GM21576 (cell line): ENCODE results near the gene GNA12.
"Not testable (repeated sequence)": the region's sequence is repeated elsewhere in the genome, so short reads cannot be mapped to it uniquely, and the experiment has no call there.

Experiments used
- ATAC-seq: cut with Tn5 transposase; IDR thresholded peaks from one replicate; pipeline ENCODE4 v1.9.1; 2021; ENCODE audit warnings: mild to moderate bottlenecking, moderate library complexity; ENCODE audit not compliant: unreplicated experiment

Gene GNA12

DNA sequence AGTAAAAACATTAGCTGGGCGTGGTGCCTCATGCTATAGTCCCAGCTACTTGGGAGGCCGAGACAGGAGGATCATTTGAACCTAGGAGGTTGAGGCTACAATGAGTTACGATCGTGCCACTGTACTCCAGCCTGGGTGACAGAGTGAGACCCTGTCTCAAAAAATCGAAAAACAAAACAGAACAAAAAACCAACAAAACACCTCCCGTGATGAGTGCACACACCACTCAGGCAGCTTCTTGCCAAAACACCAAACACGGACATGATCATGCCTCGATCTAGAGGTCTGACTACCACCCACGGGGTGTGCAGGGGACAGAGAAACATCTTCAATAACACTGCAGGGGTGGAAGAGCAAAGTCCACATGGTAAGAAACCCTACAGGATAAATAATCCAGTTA lies 111.7 kb downstream of the GNA12 start:
- no peak for ATAC-seq

GRCh38 chr7:2730846-2731770 lies 113.0 kb downstream of the GNA12 start:
- ATAC-seq = no peak

DNA sequence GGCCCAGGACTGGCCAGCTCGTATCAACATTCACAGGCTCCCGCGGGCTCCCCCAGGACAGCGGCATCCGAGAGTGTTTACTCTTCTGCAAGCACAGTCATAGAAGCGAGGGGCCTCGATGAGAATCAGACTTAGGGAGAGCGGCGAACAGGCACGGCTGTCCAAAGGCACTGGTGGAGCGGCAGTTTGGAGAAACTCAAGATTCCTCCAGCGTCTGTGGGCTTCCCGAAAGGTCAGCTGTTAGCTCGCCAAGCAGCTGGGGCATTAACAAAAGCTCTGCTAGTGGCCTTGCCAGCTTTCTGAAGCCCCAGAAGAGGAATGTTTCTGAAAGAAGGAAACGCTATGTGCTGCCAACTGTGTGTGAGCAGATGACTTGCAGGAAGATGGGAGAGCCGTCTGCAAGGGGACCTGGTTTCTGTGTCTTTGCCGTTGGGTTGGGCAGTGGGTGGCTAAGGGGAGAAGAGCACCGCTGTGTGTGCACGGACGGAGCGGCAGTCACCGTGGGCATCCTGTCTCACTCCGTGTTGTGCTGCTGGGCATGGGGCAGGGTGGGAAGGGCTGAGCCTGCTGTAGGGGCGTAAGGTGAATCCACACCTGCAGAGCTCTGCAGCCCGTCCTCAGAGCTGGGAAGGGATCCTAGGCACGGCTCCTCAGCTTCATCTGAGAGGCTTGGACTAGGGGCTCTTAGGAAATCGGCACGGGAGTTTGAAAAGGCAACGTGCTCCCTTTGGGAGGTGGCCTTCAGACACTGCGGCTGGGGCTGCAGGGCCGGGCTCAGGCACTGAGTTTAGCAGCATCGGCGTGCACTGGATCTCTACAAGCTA lies 114.0 kb downstream of the GNA12 start:
- no peak for ATAC-seq

- no peak for ATAC-seq
Measured at GRCh38 chr7:2729031-2729892, 114.8 kb downstream of the GNA12 start.

- ATAC-seq = no peak
Measured at GRCh38 chr7:2728316-2729030, 115.6 kb downstream of the GNA12 start.

GRCh38 chr7:2727206-2727605 lies 116.9 kb downstream of the GNA12 start:
- ATAC-seq = not testable (repeated sequence)

DNA sequence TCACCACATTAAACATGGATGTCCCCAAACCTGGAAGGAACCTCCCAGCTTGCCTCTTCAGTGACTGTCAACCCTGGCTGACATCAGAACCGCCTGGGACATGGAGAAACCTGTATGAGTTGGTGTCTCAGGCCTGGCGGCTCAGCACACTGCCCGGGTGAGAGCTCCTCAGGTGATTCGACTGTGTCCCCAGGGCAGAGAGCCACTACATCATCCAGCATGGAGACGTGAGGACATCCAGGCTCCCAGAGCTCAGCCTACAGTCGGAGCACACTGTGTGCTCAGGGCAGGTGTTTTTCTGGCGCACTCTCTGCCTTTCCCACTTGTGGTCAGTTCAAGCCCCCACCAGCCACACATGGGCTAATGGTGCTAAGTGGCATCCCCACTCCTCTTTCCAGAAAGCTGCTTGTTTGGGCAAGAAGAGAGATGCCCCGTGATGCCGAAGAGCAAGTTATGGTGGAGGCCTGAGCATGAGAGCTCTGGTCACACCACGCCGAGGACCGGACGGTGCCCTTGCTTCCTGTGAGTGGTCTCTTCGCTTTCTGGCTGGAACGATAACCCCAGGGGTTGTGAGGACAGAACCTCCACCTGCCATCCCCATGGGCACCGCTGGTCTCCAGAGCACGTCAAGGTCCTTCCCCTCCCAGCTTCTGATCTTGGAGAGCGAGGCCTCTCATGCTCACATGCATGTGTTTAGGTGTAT lies 117.6 kb downstream of the GNA12 start:
- no peak for ATAC-seq

DNA sequence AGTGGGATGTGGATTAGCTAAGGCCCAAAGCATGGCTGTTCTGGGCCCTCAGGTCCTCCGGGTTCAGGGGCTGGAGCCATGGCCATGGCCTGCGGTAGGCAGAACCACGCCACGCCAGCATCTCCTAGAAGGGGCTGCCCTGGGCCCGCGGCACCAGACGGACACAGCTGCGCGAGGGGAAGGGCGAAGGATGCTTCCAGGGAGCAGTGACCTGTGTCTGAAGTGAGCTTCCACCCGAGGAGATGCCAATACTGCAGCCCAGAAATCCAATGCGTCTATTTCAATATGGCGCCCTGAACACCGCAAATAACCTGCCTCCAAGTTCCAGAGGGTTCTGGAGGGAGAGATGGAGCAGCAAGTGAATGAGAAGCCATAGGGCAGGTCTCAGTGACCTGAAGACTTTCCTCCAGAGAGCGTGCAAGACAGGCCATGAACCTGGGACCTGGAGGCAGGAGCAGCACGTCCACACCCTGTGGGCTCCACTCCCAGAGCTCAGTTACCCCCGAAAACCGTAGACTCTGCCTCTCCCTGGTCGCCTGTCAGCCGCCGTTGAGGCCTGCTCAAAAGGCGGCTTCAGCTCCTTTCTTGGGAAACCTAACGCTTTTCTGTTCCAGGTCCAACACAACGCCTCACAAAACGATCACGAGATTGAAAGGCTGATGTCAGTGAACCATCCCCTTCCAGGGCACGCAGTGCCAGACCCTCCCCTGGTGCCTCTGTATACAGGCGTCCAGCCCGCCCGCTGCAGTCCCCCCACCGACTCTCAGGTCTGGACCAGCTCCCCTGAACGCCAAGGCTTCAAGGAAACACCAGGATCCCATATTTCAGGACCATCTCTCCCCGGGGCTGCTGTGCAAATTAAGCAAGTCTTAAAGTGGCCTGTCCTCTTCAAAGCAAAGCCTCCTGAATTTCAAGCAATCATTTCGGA lies 118.7 kb downstream of the GNA12 start:
- no peak for ATAC-seq

GRCh38 chr7:2724453-2725177 lies 119.5 kb downstream of the GNA12 start:
- no peak for ATAC-seq

- not testable (repeated sequence) for ATAC-seq
Measured at GRCh38 chr7:2724036-2724435, 120.1 kb downstream of the GNA12 start.

DNA sequence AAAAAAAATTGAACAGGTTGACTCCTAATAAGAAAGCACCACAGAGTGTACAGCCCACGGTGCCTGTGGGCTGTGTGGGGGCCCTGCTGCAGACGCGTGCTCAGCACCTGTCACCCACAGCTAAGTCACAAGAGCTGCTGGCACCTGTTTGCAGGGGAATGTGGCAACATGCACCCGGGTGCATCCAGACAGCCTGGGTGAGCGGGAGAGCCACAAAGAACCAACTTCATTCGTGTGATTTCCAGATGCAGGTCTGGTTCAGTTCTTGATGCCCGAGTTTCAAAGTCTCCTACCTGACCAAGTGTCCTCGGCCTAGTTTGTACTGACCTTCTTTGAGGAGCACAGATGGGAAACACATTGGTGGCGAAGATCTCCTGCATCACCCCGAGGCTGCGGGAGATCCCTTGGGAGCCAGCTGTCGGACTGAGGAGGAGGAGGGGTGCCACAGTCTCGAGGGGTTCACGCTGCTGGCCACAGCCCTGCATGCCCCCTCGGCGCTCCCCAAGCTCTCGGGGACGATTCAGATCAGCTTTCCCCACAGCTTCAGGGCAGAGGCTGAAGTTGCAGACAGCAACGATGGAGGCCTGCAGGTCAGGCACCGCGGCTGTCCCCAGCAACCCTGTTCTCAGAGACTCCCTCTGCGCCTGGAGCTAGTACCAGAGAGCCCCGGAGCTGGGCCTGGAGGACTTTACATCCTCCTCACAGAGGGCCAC lies 120.8 kb downstream of the GNA12 start:
- ATAC-seq = no peak

- no peak for ATAC-seq
Measured at GRCh38 chr7:2722591-2722990, 121.5 kb downstream of the GNA12 start.

DNA sequence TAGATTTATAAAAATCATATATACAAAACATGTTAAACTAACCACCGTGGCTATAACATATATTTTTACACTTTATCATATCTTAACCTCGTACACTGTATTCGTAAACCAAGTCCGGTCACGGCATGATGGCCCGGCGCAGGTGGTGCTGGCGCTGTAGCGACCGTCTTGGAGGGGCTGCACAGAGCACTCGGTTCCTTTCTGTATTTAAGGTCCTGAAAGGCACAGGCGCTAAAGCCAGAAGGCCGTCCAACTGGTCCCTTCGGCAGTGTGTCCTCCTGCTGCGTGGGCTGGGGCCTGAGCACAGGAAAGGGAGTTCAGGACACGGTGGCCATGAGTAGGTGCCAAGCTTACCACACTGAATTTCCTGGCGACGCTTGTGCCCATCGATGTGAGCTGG lies 122.3 kb downstream of the GNA12 start:
- no peak for ATAC-seq

GRCh38 chr7:2720024-2720423 lies 124.1 kb downstream of the GNA12 start:
- ATAC-seq = no peak

- no peak for ATAC-seq
Measured at GRCh38 chr7:2719007-2719406, 125.1 kb downstream of the GNA12 start.

- ATAC-seq = no peak
Measured at GRCh38 chr7:2718296-2718965, 125.7 kb downstream of the GNA12 start.
